Stimulated activated CD4-positive, alpha-beta T cell treated with anti-CD3 and anti-CD28 coated beads, Interleukin-4, amount 100 ng/mL, for 48 hours (primary cell): Measurements from ENCODE around the gene INPP5J.
"Not testable (repeated sequence)": the region's sequence is repeated elsewhere in the genome, so short reads cannot be mapped to it uniquely, and the experiment has no call there.

ENCODE experiments used
- DNase-seq, 2 donors: peaks; one replicate each; pipeline ENCODE4 v3.0.0-alpha.2; 2020; ENCODE audit warnings: low read depth in 2 of 2

The INPP5J gene

DNA sequence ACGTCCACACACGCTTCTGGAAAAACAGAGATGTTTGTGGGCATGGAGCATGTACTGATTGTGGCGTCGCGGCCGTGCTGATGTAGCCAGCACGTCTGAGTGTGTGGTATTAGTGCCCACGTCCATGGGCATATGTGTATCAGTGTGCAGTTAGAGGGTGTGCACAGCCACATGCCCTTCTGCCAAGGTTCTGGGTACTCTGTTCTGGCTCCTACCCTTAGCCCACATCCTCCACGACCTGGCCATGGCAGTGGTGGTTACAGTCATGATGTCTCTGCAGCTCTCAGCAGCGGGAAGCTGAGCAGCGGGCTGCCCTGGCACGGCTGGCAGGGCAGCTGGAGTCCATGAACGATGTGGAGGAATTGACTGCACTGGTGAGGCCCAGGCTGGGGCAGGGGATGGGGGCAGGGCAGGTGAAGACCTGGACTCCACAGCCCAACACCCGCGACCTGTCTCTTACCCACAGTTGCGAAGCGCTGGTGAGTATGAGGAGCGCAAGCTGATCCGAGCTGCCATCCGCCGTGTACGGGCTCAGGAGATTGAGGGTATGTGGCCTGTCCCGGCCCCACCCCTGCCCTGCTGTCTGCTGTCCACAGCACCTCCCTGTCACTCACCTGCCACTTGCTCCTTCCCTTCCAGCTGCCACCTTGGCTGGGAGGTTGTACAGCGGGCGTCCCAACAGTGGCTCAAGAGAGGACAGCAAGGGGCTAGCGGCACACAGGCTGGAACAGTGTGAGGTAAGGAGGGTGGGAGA, 34.4 kb upstream of the INPP5J start:
- no peak for DNase-seq

DNA sequence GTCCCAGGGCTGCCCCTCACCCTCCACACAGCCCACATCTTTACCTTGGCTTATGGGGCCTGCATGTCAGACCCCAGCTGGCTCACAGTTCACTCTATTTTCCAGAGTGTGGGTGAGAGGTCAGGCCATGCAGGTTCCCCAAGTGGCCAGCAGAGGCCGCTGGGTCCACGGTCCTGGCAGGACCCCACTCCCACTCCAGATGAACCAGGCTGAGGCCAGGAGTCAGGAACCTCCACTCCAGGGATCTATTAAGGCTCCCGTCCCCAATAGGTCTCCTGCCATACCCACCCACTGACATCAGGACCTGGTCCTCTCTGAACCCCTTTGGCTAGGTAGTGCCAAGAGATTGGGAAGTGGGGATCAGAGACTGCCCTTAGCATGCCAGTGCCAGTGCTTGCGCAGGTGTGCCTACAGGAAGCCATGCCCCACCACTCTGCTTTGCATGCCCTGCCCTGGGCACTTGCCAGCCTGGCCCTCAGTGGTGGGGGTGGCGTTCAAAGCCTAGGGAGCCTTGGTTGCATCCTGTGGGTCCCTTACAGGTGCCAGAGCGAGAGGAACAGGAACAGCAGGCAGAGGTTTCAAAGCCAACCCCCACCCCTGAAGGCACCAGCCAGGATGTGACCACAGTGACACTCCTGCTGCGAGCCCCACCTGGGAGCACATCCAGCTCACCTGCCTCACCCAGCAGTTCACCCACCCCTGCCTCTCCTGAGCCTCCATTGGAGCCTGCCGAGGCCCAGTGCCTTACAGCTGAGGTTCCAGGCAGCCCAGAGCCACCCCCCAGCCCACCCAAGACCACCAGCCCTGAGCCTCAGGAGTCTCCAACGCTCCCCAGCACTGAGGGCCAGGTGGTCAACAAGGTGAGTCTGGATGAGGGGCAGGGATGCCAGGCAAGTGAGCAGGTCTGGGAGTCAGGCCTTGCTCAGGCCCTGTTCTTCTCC, 33.3 kb upstream of the INPP5J start:
- DNase-seq: no peak

DNA sequence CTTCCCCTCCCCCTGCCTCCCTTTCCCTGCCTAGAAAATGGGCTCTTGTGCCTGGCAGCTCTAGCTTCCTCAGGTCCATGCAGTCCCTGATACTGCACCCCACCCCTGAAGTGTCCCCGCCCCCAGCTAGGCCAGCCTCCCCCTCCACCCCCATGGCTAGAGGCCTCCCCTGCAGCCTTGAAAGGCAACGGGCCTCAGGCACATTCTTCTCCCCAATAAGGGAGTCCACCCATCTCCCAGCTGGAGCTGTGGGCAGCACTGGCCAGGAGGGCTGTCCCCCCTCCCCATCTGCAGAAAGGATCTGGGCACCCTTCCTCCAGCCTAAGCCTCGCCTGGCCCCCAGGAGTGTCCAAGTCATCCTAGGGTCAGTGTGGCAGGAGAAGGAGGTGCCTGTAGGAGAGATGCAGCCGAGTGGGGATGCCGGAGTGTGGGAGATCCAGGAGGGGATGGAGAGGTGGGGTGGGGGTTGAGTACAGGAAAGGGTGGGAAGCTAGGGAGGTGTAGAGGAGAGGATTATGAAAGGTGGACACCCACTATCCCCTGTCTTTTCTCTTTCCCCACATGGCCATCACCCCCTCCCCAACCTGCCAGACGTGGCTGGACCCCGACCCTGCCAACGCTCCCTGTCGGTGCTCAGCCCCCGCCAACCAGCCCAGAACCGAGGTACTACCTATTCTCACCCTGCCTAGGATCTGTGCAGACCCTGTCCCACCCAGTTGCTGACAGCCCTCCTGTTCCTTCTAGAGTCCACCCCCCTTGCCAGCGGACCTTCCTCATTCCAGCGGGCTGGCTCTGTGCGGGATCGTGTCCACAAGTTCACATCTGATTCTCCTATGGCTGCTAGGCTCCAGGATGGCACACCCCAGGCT, 32.3 kb upstream of the INPP5J start:
- no peak for DNase-seq

DNA sequence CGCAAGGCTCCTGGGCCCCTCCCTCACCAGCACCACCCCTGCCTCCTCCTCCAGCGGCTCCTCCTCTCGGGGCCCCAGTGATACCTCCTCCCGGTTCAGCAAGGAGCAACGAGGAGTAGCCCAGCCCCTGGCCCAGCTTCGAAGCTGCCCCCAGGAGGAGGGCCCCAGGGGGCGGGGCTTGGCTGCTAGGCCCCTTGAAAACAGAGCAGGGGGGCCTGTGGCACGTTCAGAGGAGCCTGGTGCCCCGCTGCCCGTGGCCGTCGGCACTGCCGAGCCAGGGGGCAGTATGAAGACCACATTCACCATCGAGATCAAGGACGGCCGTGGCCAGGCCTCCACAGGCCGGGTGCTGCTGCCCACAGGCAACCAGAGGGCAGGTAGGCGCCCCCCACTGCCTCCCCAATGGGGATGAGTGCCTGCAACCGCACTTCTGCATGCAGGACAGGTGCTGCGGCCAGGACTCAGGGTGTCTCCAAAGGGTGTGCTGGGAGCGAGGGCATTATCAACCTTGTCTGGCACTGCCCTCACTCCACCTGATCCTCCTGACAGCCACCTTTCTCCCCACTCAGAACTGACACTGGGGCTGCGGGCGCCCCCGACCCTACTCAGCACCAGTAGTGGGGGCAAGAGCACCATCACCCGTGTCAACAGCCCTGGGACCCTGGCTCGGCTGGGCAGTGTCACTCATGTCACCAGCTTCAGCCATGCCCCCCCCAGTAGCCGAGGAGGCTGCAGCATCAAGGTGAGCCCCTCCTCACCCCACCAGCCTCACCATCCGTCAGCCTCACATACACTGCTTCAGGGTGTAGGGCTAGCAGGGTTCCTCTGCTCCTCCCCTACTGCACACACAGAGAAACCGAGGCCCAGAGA, 31.4 kb upstream of the INPP5J start:
- DNase-seq: no peak

DNA sequence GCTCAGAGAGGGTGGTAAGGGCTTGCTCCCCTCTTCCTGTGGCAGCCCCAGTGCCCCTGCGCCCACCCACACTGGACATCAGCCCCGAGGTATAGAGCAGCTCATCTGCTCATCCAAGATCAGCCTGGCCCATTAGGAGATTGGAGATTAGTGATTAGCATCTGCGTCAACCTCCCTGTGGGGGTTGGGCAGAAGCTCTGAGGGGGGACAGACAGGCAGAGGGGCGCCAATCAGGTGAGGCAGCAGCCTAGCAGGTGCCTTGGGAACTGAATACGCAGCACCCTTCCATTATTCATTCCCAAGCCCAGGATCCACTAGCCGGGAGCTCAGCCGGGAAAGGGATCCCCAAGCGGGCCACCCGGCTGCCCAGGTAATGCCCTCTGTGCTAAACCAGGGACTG, 30.6 kb upstream of the INPP5J start:
- DNase-seq: no peak

DNA sequence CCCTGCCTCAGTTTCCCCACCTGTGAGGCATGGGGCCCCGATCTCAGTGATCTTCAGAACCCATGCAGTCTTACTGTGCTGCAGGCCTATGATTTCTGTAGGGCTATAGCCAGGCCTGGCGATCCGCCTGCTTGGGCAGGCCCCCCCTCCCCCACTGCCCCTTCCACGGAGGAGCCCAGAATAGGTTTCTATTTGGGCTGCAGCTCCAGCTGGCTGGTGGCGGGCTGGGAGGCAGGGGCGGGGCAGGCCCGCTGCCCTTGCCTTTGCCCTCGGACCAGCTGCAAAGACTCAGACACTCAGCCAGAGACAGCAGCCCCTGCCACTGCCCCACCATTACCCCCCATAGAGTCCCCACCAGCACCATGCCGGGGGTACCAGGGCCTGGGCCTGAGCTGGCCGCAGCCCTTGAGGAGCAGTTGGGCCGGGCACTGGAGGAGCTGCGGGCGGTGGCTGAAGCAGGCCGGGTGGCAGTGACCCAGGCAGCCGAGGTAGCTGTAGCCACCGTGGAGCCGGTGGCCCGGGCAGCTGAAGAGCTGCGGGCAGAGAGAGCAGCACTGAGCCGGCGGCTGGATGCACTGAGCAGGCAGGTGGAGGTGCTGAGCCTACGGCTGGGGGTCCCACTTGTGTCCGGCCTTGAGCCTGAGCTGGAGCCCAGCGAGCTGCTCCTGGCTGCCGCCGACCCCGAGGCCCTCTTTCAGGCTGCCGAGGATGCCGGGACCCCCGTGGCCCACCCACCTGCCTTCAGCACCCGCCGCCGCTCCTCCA, 29.5 kb upstream of the INPP5J start:
- no peak for DNase-seq

DNA sequence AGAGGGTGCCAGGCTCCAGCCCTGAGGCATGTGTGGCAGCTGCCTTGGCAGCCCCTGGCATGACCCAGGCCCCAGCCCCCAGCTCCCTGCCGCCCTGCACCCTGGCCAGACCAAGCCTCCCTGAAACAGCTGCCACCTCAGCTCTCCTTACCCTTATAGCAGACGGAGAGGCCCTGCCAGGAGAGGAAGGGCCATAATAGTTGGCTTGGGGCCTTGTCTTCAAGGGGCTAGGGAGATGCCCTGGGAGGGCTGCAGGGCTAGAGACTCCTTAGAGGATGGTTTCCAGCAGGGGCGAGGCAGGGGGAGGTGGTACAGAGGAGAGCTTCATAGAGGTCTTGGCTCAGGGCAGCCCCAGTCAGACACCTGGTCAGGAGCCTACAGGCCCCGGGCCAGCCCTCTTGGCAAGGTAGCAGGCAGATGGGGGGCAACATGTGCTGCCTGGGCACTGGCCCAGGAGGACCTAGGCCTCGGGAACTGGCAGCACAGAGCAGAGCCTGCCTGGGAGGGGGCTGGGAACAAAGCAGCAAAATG, 28.7 kb upstream of the INPP5J start:
- DNase-seq: no peak

DNA sequence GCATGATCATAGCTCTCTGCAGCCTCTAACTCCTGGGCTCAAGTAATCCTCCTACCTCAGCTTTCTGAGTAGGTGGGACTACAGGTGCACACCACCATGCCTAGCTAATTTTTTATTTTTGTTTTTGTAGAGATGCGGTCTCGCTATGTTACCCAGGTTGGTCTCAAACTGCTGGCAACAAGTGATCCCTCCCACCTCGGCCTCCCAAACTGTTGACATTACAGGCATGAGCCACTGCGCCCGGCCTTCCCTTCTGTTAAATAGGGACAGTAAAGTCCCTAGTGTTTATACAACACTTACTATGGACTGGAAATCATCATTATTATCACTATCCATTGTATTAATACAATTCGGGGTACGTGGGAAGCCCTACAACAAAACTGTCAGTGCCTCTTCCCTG, 28.0 kb upstream of the INPP5J start:
- DNase-seq: no peak

DNA sequence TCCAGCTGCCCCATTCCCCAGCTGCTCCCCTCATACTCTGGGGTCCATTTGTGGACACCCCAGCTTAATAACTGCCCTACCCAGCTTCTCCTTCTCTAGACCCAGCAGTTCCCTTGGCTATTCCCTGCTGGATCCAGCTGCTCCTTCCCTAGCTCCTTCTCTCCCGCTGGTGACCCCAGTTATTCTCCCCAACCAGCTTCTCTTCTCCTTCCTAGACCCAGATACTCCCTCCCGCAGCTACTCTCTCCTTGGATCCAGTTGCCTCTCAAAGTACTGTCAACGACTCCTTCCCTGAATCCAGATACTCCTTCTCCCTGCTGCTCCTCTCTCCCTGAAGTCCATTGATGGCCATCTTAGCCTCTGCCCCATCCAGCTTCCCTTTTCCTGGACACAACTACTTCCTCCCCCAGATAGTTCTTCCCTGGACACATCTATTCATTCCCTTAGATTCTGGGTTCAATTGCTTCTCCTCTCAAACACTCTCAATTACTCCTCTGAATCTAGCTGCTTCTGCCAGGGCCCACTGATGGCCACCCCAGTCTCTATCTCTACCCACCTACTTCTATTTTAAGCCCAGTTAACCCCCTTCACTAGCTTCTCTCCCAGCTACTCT, 27.0 kb upstream of the INPP5J start:
- DNase-seq: no peak

DNA sequence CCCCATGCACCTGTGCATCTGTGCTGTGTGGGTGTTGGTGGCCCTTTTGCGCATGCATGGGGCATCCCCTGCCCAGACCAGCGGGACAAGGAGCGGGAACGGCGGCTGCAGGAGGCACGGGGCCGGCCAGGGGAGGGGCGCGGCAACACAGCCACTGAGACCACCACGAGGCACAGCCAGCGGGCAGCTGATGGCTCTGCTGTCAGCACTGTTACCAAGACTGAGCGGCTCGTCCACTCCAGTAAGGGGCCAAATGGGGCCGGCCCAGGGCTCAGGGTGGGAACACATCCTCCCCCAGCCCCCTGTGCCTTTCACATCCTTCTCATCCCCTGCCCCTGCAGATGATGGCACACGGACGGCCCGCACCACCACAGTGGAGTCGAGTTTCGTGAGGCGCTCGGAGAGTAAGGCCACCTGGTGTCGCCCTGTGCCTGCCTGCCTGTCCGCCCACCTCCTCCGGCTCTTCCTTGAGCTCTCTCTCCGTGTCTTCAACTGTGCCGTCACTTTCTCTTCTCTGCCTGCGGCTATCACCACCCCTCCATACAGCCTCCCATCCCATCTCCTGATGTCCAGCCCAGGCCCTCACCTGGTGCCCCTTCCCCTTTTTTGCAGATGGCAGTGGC, 26.0 kb upstream of the INPP5J start:
- DNase-seq: no peak

DNA sequence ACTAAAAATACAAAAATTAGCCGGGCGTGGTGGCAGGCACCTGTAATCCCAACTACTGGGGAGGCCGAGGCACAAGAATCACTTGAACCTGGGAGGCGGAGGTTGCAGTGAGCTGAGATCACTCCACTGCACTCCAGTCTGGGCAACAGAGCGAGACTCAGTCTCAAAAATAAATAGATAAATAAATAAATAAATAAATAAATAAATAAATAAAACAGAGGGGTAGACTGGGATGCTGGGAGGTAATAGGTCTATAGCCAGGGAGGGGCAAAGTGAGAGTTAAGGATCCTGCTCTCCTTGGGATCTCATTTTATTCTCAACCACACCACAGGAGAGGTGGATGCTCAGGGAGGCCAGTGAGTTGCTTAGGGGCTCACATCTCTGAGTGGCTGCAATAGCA, 25.2 kb upstream of the INPP5J start:
- not testable (repeated sequence) for DNase-seq

DNA sequence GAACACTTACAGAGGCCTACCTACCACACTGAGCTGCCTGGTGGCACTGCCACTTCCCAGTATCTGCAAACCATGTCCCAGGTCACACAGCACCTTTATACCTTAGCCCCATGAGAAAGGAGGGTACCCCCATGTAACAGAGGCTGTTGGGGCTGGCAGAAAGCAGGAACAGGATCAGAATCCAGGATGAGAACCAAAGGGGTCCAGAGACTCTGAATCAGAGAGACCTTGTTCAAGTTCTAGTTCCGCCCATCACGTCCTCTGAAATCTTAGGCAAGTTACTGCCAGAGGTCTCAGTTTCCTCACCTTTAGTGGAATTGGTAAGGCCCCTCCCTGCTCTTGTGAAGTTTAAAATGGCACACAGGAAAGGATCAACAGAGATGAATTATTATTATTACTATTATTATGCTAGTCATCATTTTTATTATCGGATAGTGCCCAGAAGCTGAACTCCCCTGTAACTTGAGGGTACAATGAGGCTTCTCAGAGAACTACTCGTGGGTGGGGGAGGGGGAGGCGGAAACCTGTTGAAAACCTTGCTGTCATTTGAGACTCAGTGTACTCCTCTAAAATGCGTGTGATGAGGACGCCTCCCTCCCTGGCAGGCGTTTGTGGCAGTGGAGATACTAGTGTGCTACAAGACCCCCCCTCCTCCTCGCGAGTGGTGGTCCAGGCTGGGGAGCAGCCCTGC, 24.7 kb upstream of the INPP5J start:
- DNase-seq: no peak

DNA sequence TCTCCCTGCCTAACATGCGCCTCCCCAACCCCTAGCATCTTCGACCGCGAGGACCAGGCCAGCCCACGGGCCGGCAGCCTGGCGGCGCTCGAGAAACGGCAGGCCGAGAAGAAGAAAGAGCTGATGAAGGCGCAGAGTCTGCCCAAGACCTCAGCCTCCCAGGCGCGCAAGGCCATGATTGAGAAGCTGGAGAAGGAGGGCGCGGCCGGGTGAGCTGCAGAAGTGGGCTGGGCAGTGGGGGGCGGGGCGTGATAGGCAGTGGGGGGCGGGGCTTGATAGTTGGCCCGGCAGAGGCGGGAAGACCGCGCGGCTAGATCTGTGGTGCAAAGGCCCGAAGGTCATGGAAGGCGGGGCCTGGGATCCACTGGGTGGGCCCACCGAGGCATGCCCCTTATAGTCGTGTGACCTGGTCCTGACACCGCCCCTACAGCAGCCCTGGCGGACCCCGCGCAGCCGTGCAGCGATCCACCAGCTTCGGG, 24.1 kb upstream of the INPP5J start:
- no peak for DNase-seq

DNA sequence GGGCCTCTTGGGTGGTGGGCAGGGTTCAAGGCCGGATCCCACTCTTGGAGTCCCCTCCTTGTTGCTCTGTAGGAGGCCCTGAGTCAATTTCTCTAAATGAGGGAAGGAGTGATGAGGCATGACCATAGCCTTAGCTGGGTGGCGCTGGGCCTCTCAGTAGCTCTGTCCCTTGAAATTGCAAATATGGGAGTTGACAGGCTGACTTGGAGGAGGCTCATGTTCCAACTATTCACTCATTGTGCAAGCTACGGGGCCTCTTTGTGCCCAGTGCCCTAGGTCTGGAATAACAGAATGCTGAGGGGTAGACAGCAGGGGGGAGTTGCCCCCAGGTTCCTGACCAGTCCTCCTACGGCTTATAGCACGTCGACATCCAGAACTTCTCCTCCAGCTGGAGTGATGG, 23.4 kb upstream of the INPP5J start:
- DNase-seq: no peak

DNA sequence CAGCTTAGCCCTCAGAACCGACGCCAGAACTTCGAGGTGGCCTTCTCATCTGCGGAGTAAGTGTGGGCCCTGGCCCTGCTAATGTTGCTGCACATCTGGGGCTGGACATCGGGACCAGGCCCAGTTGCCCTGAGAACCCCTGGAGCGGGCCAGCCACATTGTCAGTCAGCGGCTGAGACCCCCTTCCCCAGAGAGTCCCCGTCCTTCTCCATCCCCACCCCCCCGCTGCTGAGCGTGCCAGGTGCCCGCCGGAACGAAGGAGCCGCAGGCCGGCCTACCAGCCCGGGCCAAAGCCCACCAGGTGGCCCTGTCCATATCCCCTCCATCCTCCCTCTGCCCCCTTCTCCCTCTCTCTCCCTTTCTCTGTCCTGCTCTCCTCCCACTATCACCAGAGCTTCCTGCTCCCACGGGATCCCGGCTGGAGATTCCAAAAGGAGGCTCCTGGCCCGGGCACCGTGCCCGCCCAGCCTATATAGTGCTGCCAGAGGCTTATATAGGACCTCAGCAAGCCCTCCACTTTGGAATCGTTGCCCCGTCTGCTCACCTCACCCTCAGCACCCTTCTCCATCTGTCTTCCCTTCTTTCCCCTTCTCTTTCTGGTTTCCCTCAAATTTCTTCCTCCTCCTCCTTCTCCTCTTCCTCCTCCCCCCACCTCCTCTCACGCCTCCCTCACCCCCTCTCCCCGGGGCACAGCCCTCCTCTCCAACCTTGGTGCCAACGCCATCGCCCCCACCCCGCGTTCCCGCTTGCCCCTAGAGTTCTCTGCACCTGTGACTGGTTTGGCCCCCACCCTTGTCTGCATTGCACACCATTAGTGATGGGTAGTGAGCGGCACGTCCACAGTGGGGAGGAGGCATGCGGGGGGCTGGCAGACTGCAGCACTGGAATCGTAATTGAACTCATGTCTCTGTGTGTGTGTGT, 22.7 kb upstream of the INPP5J start:
- DNase-seq: no peak

DNA sequence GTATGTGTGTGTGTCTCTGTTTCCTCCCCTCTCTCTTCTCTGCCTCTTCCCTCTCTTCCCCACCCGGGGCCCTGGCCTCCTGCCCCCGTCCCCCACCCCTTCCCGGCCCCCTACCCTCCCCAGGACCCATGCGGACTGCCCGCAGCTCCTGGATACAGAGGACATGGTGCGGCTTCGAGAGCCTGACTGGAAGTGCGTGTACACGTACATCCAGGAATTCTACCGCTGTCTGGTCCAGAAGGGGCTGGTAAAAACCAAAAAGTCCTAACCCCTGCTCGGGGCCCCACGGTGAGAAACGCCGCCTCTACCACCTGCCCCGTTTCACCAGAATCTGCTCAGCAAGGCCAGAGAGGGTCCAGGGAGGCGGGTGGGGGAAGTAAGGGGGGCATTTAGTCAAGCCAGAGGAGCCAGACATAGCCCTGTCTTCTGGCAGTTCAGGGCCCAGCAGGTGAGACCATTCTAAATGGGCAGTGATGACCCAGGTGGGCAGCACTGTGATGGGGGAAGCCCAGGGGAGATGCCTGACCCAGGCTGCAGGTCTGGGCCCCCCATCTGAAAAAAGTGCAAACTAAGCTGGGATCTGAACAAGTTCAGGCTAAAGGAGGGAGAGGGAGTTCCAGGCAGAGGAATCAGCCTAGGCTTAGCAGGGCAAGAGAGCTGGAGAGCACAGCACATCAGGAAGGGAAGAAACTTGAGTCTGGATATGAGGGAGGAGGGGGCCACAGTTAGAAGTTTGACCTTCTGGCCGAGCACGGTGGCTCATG, 21.8 kb upstream of the INPP5J start:
- no peak for DNase-seq
